ENCODE results near the gene NUTM2G.
"Not testable (repeated sequence)": the region's sequence is repeated elsewhere in the genome, so short reads cannot be mapped to it uniquely, and the experiment has no call there.

NUTM2G gene, protein sequence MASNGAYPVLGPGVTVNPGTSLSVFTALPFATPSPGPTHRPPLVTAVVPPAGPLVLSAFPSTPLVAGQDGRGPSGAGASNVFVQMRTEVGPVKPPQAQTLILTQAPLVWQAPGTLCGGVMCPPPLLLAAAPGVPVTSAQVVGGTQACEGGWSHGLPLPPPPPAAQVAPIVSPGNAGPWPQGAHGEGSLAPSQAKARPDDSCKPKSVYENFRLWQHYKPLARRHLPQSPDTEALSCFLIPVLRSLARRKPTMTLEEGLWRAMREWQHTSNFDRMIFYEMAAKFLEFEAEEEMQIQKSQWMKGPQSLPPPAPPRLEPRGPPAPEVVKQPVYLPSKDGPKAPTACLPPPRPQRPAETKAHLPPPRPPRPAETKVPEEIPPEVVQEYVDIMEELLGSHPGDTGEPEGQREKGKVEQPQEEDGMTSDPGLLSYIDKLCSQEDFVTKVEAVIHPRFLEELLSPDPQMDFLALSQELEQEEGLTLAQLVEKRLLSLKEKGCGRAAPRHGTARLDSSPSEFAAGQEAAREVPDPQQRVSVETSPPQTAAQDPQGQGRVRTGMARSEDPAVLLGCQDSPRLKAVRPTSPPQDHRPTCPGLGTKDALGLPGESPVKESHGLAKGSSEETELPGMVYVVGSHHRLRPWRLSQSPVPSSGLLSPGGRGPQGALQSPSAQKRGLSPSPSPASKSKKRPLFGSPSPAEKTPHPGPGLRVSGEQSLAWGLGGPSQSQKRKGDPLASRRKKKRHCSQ

DNA sequence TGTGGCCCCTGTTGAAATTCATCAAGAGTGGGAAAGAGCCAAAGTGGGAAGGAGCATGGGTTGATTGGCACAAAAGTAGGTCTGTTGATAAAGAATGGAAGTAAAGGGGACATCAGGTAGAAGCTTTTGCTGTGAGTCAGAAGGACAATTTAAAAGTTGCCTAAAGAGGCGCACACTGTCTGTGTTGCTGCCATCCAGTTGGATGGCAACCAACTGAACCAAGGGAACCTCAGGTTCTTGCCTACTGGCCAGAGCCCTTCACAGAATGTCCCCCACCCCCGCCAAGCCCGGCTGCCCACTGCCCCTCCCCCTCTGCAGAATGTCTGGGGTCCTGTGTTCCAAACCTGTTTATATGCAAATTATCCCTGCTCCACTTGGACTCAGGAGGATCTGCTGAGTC, at the start of gene NUTM2G:
Gene NUTM2G, plus strand, starts transcription at position 301 of the 400 bp plus-strand sequence. CDS start 182 bp downstream, outside the sequence.
- DNase-seq (ENCODE audit: low read depth), result not testable (repeated sequence)

DNA sequence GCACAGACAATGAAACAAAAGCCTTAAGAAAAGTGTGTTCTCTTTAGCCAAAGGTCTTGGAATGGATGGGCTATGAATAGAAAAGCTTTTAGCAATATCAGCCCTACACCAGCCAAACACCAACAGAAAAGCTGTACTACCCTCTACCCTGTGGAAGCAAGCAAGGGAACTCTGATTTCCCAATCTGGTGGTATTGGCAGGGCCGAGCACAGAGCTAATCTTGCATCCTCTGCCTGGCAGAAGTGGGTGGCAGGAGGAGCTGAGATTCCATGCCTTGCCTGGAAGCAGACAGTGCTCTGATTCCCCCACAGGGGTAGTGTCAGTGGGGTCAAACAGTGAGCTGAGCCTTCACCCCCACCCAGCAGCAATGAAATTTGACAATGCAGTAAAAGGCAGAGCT, 44.7 kb upstream of the NUTM2G start:
- no peak for DNase-seq (ENCODE audit: low read depth)

DNA sequence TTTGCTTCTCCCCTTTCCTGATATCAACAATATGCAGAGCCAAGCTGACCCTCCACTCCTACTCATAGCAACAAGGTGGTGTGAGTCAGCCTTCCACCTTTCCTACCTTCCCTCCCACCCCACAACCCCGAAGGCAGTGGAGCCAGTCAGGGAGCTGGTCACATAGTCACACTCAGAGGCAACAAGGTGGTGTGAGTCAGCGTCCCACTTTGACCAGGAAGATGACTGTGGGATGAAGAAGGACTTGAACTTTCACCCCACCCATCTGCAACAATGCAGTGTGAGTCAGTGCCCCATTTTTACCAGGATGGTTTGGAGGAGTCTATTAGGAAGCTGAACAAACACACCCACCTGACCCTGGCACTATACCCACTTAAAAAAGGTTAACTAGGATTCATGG, 44.2 kb upstream of the NUTM2G start:
- DNase-seq (ENCODE audit: low read depth), result no peak

DNA sequence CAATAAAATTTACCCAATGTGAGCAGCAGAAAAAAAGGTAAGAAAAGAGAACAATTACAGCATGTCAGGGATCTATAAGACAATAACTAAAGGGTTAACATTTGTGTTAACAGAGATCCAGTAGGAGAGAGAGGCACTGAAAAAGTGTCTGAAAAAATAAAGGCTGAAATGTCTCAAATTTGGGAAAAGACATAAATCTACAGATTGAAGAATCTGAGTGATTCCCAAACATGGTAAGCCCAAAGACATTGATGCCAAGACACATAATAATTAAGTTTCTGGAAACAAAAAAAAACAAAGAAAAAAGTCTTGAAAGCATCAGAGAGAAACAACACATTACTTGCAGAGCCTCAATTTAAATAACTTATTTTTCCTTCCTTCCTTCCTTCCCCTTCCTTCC, 43.2 kb upstream of the NUTM2G start:
- DNase-seq (ENCODE audit: low read depth), result no peak

DNA sequence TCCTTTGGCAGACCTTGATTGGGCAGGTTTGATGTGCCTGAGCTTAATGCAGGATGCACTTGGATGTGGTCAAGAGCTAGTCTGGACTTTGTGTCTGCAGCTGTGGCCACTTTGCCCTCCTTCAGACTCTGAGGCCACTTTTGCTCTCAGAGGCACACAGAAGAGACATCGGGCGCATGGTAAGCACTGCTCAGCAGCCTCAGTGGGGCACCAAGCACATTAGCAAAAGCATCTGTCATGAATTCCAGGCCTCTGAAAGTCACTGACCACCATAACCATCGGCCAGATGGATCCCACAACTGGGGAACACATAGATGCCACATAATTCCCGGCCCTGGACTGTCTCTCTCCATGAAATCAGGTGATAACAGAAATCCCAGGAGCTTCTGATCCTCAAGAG, 40.1 kb upstream of the NUTM2G start:
- no peak for DNase-seq (ENCODE audit: low read depth)

DNA sequence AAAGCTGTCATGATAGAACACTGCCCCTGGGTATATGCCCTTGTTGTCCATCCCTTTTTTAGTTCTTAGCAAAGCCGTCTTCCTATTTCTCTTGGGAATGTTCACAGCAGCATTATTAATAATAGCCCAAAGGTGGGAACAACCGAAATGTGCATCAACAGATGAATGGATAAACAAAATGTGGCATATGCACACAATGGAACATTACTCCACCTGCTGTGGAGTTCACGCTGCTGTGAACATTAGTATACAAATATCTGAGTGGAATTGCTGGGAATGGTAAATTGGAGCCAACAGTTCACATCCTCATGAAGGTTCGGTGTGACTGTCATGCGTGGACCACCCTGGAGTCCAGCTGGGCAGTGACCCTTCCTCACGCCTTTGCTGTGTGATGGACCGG, 36.5 kb upstream of the NUTM2G start:
- no peak for DNase-seq (ENCODE audit: low read depth)

DNA sequence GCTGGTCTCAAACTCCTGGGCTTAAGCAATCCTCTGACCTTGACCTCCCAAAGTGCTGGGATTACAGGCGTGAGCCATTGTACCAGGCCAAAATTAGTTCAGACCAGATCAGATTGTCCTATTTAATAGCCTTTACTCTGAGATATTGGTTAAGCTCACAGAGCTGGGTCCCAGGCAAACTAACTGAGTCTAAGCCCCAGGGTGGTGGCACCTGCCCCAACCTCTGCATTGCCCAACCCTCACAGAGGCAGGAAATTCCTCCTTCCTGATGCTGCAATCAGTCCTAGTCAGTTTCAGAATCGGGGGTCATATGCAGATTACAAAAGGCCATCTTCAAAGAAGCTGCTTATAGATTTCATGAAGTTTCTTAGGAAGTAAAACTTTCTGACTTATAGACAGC, 28.6 kb upstream of the NUTM2G start:
- DNase-seq (ENCODE audit: low read depth), result not testable (repeated sequence)

DNA sequence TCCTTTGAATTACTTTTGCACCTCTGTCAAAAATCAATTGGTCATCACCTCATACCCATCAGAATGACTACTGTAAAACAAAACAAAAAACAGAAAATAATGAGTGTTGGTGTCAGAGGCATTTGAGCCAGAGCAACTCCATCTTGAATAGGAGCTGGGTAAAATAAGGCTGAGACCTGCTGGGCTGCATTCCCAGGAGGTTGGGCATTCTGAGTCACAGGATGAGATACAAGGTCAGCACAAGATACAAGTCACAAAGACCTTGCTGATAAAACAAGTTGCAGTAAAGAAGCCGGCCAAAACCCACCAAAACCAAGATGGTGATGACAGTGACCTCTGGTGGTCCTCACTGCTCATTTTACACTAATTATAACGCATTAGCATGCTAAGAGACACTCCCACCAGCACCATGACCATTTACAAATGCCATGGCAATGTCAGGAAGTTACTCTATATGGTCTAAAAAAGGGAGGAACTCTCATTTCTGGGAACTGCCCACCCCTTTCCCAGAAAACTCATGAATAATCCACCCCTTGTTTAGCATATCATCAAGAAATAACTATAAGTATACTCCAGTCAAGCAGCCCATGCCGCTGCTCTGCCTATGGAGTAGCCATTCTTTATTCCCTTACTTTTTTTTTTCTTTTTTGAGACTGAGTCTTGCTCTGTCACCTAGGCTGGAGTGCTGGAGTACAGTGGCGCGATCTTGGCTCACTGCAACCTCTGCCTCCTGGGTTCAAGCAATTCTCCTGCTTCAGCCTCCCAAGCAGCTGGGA, 23.5 kb upstream of the NUTM2G start:
- DNase-seq (ENCODE audit: low read depth), result not testable (repeated sequence)

DNA sequence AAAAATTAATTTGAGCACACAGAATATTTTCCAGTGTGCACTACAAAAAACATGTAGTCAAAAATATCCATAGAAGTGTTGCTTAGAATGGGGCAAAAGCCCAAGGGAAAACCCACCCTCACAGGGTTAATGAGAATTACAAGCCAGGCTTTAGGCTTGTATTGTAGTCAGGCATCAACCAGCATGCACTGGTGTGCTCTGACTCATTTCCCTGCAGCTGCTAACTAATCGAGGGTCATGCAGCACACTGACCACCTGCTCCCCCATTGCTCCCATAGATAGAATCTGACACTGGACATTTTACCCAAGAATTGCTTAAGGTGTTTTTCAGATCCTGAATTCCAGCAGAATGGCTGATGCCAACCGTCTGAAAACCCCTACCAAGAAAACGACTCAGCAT, 20.2 kb upstream of the NUTM2G start:
- not testable (repeated sequence) for DNase-seq (ENCODE audit: low read depth)

DNA sequence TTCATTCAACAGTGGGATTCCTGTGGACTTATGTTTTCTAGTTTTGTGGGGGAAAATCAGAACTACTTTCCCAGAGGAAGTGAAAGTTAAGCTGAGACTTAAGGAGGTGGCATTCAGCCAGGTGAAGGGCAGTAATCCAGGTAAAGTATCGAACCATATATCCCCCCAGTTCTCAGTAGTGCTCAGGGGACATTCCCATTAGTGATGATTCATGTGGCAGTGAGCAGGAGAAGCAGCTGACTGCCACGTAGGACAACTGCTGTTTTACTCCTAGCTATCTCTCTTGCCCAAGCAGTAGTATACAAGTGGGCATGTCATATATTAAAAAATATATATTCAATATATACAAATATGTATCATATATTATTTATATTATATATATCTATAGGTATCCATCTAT, 13.1 kb upstream of the NUTM2G start:
- not testable (repeated sequence) for DNase-seq (ENCODE audit: low read depth)

DNA sequence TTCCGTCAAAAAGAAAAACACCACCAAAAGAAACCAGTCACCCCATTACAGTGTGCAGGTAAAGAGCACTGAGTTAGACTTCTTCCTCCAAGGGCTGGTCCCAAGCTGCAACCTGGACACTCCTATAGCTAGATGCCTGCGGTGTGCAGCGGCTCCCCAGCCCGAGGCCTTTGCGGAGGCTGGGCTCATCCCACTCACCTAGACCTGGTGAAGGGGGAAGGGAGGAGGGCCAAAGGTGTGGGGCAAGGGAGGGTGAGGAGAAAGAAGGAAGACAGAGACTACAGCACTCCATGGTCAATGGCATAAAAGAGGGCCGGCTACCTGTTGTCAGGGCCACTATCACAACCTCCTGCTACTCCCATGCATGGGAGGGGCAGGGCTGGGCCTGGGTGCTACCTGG, 12.1 kb upstream of the NUTM2G start:
- DNase-seq (ENCODE audit: low read depth), result not testable (repeated sequence)

DNA sequence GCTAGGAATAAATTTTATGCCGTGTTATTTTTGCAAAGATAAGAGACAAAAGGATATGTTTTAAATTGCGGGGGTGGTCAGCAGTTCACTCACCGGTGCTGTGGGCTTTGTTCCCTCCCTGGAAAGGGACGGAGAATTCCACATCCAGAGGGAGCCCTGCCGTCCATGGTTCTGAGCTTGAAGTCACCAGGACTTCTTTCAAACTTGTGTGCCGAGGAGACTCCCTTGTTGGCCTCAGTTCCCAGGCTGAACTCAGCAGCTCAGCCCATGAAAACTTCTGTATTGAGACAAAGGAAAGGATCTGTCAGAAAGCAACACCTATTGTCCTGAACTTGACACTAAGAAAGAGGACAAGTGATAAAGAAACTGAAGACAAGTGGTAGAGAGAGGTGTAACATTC, 10.1 kb upstream of the NUTM2G start:
- DNase-seq (ENCODE audit: low read depth), result not testable (repeated sequence)

DNA sequence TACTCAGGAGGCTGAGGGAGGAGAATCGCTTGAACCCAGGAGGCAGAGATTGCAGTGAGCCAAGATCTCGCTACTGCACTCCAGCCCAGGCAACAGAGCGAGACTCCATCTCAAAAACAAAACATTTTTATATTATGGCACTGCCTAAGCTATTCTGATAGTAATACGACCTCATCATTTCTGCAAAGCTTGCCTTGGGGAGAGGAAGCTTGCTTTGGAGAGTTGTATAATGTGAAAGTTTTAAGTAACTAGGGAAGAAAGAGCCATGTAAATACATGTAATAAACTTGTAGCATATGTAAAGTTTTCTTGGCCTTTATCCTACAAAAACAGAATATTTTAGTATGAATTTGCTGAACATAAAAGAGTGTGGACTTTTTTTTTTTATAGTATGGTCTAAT, 7.8 kb upstream of the NUTM2G start:
- not testable (repeated sequence) for DNase-seq (ENCODE audit: low read depth)

DNA sequence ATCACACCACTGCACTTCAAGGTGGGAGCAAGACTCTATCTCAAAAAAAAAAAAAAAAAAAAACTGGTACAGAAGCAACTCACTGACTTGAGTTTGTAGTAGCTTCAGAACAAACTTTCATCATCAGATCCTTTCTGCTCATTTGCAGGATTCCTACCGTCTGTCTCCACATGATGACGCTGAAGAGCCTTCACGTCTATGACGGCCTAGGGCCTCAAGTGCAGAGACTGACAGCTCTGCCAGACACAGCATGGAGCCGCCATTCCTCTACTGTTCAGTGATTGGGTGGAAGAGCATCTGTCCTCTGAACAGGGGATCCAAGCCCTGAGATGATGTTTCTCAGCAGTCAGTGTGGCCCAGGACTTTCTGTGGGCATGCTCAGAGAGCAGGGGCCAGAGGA, 3.1 kb upstream of the NUTM2G start:
- DNase-seq (ENCODE audit: low read depth), result not testable (repeated sequence)

DNA sequence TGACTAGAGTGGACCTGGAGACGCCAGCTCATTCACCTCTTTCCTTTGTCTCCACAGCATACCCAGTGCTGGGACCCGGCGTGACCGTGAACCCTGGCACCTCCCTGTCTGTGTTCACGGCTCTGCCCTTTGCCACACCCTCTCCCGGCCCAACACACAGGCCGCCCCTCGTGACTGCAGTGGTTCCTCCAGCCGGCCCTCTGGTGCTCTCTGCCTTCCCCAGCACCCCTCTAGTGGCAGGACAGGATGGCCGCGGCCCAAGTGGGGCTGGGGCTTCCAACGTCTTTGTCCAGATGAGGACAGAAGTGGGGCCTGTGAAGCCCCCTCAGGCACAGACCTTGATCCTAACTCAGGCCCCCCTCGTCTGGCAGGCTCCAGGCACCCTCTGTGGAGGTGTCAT, 3.0 kb downstream of the NUTM2G start:
- not testable (repeated sequence) for DNase-seq (ENCODE audit: low read depth)

DNA sequence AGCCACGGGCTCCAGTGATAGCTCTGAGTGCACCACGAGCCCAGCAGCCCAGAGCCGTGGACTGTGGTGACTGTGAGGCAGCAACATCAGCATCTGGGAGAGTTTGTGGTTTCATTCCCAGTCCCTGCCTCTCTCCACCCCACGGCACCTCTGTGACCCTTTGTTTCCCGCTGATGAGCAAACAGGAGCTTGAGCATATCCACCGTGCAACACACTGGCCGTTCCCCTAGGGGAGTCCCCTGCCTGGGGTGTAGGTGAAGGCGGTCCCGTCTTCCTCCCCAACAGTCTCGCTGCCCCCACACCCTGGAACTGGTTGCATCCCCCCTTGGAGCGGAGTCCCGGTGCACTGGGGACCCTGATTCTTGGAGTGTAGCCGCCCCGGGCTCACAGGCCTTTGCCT, 5.5 kb downstream of the NUTM2G start:
- DNase-seq (ENCODE audit: low read depth), result not testable (repeated sequence)

DNA sequence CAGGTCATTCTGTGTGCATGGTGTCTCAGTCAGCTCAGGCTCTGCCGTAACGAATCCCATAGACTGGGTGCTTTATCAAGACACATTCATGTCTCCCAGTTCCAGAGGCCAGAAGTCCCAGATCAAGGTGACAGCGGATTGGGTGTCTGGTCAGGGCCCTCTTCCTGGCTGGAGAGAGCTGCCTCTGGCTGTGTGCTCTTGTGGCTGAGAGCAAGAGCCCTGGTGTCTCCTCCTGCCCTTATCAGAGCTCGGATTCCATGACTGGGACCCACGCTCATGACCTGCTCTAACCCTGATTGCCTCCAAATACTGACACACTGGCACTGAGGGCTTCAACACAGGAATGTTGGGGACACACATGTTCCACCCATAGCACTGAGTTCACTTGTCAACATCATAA, 6.1 kb downstream of the NUTM2G start:
- DNase-seq (ENCODE audit: low read depth), result not testable (repeated sequence)

DNA sequence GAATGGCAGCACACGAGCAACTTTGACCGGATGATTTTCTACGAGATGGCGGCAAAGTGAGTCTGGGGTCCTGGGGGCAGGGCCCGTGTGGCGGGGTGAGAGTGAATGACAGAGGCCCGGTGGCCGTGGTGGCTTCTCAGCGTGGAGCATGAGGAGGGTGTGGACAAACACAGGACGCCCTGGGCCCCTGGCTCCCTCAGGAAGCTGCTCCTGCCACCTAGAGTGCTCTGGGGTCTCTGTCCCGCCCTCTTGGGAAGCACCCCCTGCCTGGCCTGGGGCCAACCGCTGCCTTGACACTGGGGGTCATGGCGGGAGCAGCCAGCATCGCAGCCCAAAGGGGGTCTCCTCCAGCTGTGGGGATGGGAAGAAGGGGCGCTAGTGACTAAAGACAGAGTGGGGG, 6.8 kb downstream of the NUTM2G start:
- DNase-seq (ENCODE audit: low read depth), result not testable (repeated sequence)

DNA sequence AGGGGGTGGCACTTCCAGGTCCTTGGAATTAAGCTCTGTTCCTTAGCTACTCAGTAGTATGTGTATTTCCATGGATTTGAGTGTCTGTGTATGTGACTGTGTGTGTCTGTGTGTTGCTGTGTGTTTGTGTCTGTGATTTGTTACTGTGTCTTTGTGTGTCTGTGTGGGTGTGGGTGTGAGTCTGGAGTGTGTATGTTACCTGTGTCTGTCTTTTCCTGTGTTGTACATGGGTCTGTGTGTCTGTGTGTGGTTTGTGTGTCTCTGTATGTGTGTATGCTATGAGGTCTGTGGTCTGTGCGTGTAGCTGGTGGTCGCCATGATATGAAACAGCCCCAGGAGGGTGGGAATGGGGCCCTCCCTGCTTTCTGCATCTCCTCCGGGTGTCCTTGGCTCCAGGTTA, 8.8 kb downstream of the NUTM2G start:
- not testable (repeated sequence) for DNase-seq (ENCODE audit: low read depth)

DNA sequence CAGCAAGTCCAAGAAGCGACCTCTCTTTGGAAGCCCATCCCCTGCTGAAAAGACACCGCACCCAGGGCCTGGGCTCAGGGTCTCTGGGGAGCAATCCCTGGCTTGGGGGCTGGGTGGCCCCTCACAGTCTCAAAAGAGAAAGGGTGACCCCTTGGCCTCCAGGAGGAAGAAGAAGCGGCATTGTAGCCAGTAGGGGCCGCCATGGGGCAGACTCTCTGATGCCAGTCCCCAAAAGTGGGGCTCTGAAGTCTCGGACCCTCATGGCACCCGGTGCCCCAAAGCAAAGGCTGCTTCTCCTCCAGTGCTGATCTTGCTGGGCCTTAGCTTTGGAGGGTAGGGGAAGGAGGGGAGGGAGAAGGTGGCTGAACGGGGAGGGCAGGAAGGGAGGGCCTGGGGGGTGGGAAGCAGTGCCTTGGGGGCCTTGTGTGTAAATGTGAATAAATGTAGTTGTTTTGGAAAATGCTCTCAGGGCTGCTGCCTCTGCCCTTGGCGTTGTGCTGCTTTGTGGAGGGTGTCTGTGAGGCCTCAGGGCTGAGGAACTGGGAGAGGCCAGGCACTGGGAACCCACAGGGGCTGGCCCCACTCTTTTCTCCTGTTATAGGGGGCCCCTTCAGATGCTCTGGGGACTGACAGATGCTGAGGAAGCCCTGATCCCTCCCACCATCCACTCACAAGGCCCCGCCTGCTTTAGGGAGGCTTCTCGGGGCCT, 10.5 kb downstream of the NUTM2G start:
- not testable (repeated sequence) for DNase-seq (ENCODE audit: low read depth)

DNA sequence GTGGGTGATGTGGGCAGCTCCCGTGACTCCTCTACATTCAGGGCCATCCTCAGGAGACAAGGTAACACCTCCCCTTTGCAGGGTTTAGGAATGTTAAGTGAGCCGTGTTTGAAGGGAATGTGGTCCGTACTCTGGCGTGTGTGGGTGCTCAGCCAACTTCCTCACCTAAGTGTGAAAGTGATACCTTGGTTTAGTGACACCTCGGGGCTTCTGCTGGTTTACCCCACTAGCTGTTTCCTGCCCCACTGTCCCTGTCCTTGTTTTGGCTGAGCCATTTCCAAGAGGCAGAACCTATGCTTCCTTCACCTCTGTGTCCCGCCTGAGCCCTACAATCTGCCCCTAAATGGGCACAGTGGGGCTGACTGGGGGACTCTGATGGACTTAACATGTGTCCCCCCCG, 12.3 kb downstream of the NUTM2G start:
- DNase-seq (ENCODE audit: low read depth), result not testable (repeated sequence)

DNA sequence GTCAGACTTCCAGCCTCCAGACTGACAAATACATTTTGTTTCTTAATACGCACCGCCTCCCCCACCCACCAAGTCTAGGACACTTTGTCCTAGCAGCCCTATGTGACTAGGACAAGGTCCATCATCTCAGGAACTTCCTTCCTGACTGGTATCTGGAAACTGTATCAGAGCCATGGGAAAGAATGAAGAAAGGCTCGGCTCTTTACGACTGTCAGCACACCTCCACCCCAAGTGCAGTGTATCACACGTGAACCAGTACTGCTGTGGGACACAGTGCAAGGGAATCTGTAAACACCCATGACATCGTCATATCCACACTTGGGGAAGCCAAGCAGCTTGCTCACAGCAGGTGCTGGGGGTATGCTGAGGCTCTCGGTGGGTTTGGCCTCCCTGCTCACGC, 13.0 kb downstream of the NUTM2G start:
- not testable (repeated sequence) for DNase-seq (ENCODE audit: low read depth)

Data from stimulated activated CD8-positive, alpha-beta memory T cell treated with anti-CD3 and anti-CD28 coated beads, Interleukin-12 subunit alpha, Interleukin-12 subunit beta, amount 100 ng/mL, for 1 hour (primary cell).